IPS-18c (cell line): ENCODE data around the gene CACNA1B.
"Not testable (repeated sequence)": the region's sequence is repeated elsewhere in the genome, so short reads cannot be mapped to it uniquely, and the experiment has no call there.

Experiments used
- H3K4me3 ChIP-seq: 2 replicates; pipeline ENCODE4 v1.7.0; 2013; ENCODE audit warnings: low read depth, mild to moderate bottlenecking, low read length, moderate library complexity; ENCODE audit not compliant: insufficient read depth
- H3K9me3 ChIP-seq: one replicate; pipeline ENCODE4 v1.6.1; 2013; ENCODE audit warnings: mild to moderate bottlenecking, low read length, moderate library complexity; ENCODE audit not compliant: control insufficient read depth, insufficient read depth

CACNA1B gene

GRCh38 chr9:138126090-138126857 lies 248.7 kb downstream of the CACNA1B start:
- H3K9me3 ChIP-seq, result peaks cover 21% of the 10 kb centered on the region
- not testable (repeated sequence) for H3K4me3 ChIP-seq

- peaks cover 14% of the 10 kb centered on the region for H3K9me3 ChIP-seq
- not testable (repeated sequence) for H3K4me3 ChIP-seq
These were observed 249.4 kb downstream of the CACNA1B start for GRCh38 chr9:138126858-138127584.

GRCh38 chr9:138128027-138128426 lies 250.4 kb downstream of the CACNA1B start:
- H3K9me3 ChIP-seq, result peaks cover 14% of the 10 kb centered on the region
- not testable (repeated sequence) for H3K4me3 ChIP-seq

GRCh38 chr9:138129318-138129717 lies 251.7 kb downstream of the CACNA1B start:
- not testable (repeated sequence) for H3K4me3 ChIP-seq
- peaks cover 12% of the 10 kb centered on the region for H3K9me3 ChIP-seq

- H3K9me3 ChIP-seq, H3K4me3 ChIP-seq: not testable (repeated sequence)
These were observed 255.5 kb downstream of the CACNA1B start for GRCh38 chr9:138132946-138133705.

GRCh38 chr9:138134581-138134980 lies 257.0 kb downstream of the CACNA1B start:
- H3K9me3 ChIP-seq, H3K4me3 ChIP-seq: not testable (repeated sequence)

- not testable (repeated sequence) for H3K4me3 ChIP-seq, H3K9me3 ChIP-seq
These were observed 261.5 kb downstream of the CACNA1B start for GRCh38 chr9:138139096-138139495.

GRCh38 chr9:138140980-138141379 lies 263.4 kb downstream of the CACNA1B start:
- not testable (repeated sequence) for H3K4me3 ChIP-seq, H3K9me3 ChIP-seq

GRCh38 chr9:138142528-138143244 lies 265.1 kb downstream of the CACNA1B start:
- H3K9me3 ChIP-seq, H3K4me3 ChIP-seq: not testable (repeated sequence)

- not testable (repeated sequence) for H3K9me3 ChIP-seq, H3K4me3 ChIP-seq
These were observed 265.9 kb downstream of the CACNA1B start for GRCh38 chr9:138143491-138143890.

GRCh38 chr9:138147556-138147955 lies 270.0 kb downstream of the CACNA1B start:
- H3K4me3 ChIP-seq, H3K9me3 ChIP-seq: not testable (repeated sequence)

GRCh38 chr9:138149672-138150656 lies 272.4 kb downstream of the CACNA1B start:
- not testable (repeated sequence) for H3K9me3 ChIP-seq
- peak overlapping the region; percentile 57; the same call in 1 of the 2 replicates for H3K4me3 ChIP-seq

- H3K4me3 ChIP-seq, H3K9me3 ChIP-seq: not testable (repeated sequence)
These were observed 278.2 kb downstream of the CACNA1B start for GRCh38 chr9:138155788-138156187.

- not testable (repeated sequence) for H3K9me3 ChIP-seq, H3K4me3 ChIP-seq
These were observed 289.2 kb downstream of the CACNA1B start for GRCh38 chr9:138166793-138167192.
